Calu3 (cell line): ENCODE data around the gene CAMK1D. TPM values are rescaled to one million over a fixed set of nuclear protein-coding genes. Genes with fewer than 3 reads are reported as not detected.

Experiments used
- BruUV-seq: library from RNA; stranded (reverse); fragments of 400-500 nt; replicated peaks from 2 replicates; lab custom pipeline; 2021; lab: Mats Ljungman, UMichigan
- CTCF ChIA-PET: fragments of 300-600 bp; sonication (Branson Sonifier 250); formaldehyde crosslinking; loops from one replicate; lab custom pipeline; 2022; ENCODE audit warnings: antibody characterized with exemption; lab: Charles Lee
- DNase-seq: peaks from one replicate; pipeline ENCODE4 v3.0.0; 2022
- H3K27ac Mint-ChIP-seq: one replicate; pipeline ENCODE4 v1.8.0; 2022; ENCODE audit warnings: mixed read lengths; ENCODE audit not compliant: unreplicated experiment
- H3K27me3 Mint-ChIP-seq: one replicate; pipeline ENCODE4 v1.8.0; 2022; ENCODE audit warnings: mixed read lengths; ENCODE audit not compliant: unreplicated experiment
- H3K36me3 Mint-ChIP-seq: one replicate; pipeline ENCODE4 v1.8.0; 2022; ENCODE audit warnings: mild to moderate bottlenecking, moderate library complexity, mixed read lengths; ENCODE audit not compliant: insufficient read depth, unreplicated experiment
- H3K4me1 Mint-ChIP-seq: one replicate; pipeline ENCODE4 v1.8.0; 2022; ENCODE audit warnings: mild to moderate bottlenecking, low read depth, mixed read lengths; ENCODE audit not compliant: unreplicated experiment
- H3K4me3 Mint-ChIP-seq: one replicate; pipeline ENCODE4 v1.8.0; 2022; ENCODE audit warnings: mild to moderate bottlenecking, low read depth, moderate library complexity, mixed read lengths; ENCODE audit not compliant: unreplicated experiment
- H3K9me3 Mint-ChIP-seq: one replicate; pipeline ENCODE4 v1.8.0; 2022; ENCODE audit warnings: low read depth, mixed read lengths; ENCODE audit not compliant: unreplicated experiment
- CTCF ChIP-seq: fragments of 200-600 bp; IDR thresholded peaks from one replicate; pipeline ENCODE4 v1.8.0; 2022; ENCODE audit warnings: antibody characterized with exemption; ENCODE audit not compliant: unreplicated experiment
- intact Hi-C: fragments of 100-400 bp; cut with micrococcal nuclease; formaldehyde crosslinking; loops from one replicate; pipeline ENCODE4 v1.10.0; 2022; ENCODE audit not compliant: unreplicated experiment
- total RNA-seq: library from RNA; stranded (reverse); gene quantifications from 2 replicates; pipeline ENCODE4 v1.2.3, GENCODE V29; 2022

The CAMK1D gene
- total RNA-seq, 1 experiment from 2014 or later: 2.6 TPM

DNA sequence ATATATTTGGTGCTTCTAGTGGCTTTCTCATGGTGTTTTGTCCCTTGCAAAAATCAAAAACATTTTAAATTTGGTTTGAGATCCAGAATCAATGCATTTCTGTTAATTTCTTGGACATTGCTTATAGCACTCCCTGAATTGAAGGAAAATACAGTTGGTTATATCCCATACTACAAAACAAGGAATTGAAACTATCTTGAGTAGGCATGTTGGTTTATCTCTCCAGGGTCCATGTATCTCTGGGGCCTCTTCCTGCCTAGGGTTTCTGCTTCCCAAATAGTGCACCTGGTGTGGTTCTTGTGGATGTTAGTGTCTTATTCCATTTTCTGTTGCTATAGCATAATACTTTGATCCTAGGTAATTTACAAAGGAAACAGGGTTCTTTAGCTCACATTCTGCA, 212.4 kb downstream of the CAMK1D start:
- CTCF ChIA-PET: no interaction called here
- H3K27ac Mint-ChIP-seq: no peak overlapping the region
- TF ChIP-seq CTCF: no peak
- BruUV-seq: no TSS peak
- peaks cover 95% of the 10 kb centered on the region for H3K27me3 Mint-ChIP-seq
- H3K9me3 Mint-ChIP-seq: no peaks in the 10 kb centered on the region
- no peak for DNase-seq
- no peaks in the 10 kb centered on the region for H3K4me1 Mint-ChIP-seq
- intact Hi-C loops: no loop called here
- no peak overlapping the region for H3K4me3 Mint-ChIP-seq
- H3K36me3 Mint-ChIP-seq: no peaks in the 10 kb centered on the region

DNA sequence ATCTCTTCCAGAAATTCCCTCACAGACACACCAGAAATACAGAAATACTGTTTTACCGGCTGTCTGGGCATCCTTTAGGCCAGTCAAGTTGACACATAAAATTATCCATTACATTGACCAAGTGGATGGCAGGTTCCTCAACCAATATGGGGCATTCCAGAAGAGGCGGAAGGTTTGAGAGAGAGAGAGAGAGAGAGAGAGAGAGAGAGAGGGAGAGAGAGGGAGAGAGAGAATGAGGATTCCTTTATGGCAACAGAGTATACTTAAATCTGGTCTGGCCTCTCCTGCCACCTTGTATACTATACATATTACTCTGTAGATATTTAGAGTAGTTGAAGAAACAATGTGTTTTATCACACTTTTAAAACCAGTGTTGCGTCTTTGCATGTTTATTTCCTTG, 214.1 kb downstream of the CAMK1D start:
- H3K27me3 Mint-ChIP-seq: peaks cover 95% of the 10 kb centered on the region
- CTCF ChIA-PET: interaction anchor here (0.6 kb wide), 1 partner anchor 10 kb away, joined by 5 read pairs; no protein-coding TSS in a partner anchor
- no TSS peak for BruUV-seq

GRCh38 chr10:12564173-12564572, 214.8 kb downstream of the CAMK1D start:
- Mint-ChIP-seq H3K4me3 (no peak overlapping the region), H3K27ac (no peak overlapping the region), H3K36me3 (no peaks in the 10 kb centered on the region), H3K4me1 (no peaks in the 10 kb centered on the region), H3K27me3 (peaks cover 94% of the 10 kb centered on the region), H3K9me3 (no peaks in the 10 kb centered on the region)
- DNase-seq: no peak
- intact Hi-C loops: no loop called here
- TF ChIP-seq CTCF: no peak
- CTCF ChIA-PET: interaction anchor here (0.8 kb wide), 1 partner anchor 299 kb away, joined by 3 read pairs; no protein-coding TSS in a partner anchor
- BruUV-seq: no TSS peak

More for the DNA sequence above, 214.1 kb downstream of the CAMK1D start:
- H3K9me3 Mint-ChIP-seq: no peaks in the 10 kb centered on the region
- no peak for DNase-seq
- H3K27ac Mint-ChIP-seq: no peak overlapping the region
- intact Hi-C loops: no loop called here
- no peaks in the 10 kb centered on the region for H3K36me3 Mint-ChIP-seq
- H3K4me1 Mint-ChIP-seq: no peaks in the 10 kb centered on the region
- TF ChIP-seq CTCF: no peak
- no peak overlapping the region for H3K4me3 Mint-ChIP-seq

GRCh38 chr10:12566161-12567115, 217.1 kb downstream of the CAMK1D start:
- intact Hi-C loops: no loop called here
- Mint-ChIP-seq H3K27me3 (peaks cover 75% of the 10 kb centered on the region), H3K4me1 (no peaks in the 10 kb centered on the region), H3K9me3 (no peaks in the 10 kb centered on the region), H3K4me3 (no peak overlapping the region), H3K27ac (no peak overlapping the region), H3K36me3 (no peaks in the 10 kb centered on the region)
- CTCF ChIA-PET: no interaction called here
- DNase-seq: no peak
- no TSS peak for BruUV-seq
- TF ChIP-seq CTCF: no peak
